ENCODE data around the gene IBTK.

DNA sequence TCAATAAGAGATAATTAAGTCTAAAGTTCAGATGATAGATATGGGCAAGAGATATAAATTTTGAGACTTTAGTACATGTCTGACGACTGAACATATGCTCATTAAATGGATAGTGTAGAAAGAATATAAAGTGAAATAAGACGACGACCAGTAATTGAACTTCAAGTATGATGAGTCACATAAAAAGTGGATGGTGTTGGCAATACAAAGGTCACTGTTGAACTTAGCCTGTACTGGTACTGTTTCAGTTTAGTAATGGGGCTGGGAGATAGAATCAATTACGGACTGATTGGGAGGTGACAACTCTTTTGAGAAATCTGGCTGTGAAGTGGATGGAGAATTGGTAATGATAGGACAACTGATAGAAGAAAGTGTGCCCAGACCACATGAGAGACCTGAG, 68.1 kb downstream of the IBTK start:
- TF ChIP-seq, protein P1, sequence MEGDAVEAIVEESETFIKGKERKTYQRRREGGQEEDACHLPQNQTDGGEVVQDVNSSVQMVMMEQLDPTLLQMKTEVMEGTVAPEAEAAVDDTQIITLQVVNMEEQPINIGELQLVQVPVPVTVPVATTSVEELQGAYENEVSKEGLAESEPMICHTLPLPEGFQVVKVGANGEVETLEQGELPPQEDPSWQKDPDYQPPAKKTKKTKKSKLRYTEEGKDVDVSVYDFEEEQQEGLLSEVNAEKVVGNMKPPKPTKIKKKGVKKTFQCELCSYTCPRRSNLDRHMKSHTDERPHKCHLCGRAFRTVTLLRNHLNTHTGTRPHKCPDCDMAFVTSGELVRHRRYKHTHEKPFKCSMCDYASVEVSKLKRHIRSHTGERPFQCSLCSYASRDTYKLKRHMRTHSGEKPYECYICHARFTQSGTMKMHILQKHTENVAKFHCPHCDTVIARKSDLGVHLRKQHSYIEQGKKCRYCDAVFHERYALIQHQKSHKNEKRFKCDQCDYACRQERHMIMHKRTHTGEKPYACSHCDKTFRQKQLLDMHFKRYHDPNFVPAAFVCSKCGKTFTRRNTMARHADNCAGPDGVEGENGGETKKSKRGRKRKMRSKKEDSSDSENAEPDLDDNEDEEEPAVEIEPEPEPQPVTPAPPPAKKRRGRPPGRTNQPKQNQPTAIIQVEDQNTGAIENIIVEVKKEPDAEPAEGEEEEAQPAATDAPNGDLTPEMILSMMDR (IDR thresholded peaks at IDR 0.05), result no peak
- TF ChIP-seq POLR2A (IDR thresholded peaks at IDR 0.05) (no peak), EP300 (IDR thresholded peaks at IDR 0.05) (no peak)
